NCI-H526 treated with DMSO at 0.1 percent for 48 hours (cell line): Measurements from ENCODE around the gene KLF18.
"Not testable (repeated sequence)": the region's sequence is repeated elsewhere in the genome, so short reads cannot be mapped to it uniquely, and the experiment has no call there.

Experiments used
- DNase-seq: peaks from one replicate; lab custom pipeline; 2025; lab: John Stamatoyannopoulos, UW

The KLF18 gene

DNA sequence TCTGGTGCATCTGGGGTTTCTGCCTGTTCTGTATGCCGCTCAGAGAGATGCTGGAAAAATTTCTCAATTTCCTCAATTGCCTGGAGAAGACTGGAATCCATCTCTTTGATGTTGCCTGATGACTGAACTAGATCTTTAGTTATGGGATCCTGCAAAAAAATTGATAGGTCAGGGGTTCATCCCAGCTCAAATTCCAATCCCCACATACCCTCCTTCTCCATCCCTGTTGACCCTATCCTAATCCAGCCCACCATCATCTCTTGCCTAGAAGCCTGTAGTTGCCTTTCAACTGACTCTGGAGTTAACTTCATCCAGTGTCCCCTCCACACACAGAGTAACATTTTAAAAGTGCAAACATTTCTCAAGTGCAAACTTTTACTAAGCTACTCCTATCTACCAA lies at the start of gene KLF18:
Gene KLF18 (minus strand): TSS at position 101 of the 400 bp plus-strand sequence. CDS start 0 bp downstream, at position 101.
- DNase-seq, result no peak

DNA sequence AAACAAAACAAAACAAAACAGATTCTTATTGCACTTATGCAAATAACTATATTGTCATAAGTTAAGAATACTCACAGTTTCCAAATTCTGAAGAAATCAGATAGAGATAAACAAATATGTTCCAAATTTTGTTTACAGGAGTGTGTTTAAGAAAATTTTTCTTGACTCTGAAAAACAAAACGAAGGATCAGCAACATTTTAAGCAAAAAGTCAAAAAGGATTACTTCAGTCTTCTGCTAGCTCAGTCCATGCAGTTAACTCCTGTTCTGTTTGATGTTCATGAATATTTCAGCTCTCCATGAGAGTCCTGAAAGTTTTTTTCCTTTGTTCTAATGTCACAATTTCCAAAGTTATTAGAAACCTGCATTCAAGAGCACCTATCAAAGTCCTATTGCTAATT lies 33.2 kb upstream of the KLF18 start:
- no peak for DNase-seq

DNA sequence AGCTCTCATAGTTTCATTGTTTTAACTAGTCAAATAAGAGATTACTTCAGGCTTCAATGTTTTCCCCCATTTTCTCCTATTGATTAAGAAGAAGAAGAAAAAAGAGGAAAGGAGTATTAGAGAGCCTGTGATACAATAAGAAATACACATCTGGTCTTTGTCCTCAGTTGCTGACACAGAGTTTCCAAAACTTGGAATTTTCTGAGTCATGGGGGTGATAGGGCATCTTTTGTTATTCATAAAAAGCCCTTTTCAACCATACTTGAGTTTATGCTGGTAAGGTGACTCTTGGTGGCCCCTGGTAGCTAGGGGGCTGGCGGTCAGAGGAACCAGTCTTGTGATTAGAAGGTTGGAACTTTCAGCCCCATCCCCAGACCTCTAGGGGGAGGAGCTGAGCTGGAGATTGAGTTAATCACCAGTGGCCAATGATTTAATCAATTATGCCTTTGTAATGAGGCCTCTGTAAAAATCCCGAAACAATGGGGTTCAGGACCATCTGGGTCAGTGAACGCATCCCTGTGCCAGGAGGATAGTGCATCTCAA lies 28.9 kb upstream of the KLF18 start:
- DNase-seq, result no peak

DNA sequence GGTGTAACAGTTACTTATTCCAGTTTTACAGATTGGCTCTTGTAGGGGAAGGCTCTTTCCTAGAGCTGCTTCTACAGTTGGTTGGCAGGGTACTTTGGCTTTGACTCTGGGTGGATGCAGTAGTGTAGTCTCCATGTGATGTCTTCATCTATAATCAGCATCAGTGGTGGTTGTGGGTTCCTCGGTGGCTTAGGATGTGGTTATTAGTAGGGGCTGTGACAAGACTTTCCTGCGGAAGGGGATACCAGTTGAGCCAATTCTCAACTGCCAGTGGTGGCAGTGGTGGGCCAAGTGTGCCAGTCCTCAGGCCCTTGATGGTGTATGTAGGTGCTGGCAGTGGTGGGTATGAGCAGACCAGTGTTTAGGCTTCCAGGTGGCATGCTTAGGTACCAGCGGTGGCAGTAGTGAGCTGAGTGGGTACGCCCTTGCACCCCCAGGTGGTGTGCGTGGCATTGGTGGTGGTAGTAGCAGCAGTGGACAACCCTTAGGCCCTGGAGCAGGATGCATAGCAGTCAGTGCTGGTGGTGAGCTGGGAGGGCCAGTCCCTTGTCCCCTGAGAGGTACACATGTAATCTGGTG lies 27.2 kb upstream of the KLF18 start:
- no peak for DNase-seq

DNA sequence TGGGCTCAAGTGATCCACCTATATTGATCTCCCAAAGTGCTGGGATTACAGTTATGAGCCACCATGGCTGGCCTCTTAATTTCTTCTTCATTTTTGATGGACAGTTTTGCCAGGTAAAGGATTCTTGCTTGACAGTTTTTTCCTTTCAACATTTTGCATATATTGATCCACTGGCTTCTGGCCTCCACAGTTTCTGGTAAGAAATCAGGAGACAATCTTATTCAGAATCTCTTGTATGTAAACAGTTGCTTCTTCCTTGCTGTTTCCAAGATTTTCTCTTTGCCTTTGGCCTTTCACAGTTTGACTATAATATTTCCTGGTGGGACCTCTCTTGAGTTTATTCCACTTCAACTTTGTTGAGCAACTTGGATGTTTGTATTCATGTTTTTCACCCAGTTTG lies 20.1 kb upstream of the KLF18 start:
- DNase-seq, result no peak

DNA sequence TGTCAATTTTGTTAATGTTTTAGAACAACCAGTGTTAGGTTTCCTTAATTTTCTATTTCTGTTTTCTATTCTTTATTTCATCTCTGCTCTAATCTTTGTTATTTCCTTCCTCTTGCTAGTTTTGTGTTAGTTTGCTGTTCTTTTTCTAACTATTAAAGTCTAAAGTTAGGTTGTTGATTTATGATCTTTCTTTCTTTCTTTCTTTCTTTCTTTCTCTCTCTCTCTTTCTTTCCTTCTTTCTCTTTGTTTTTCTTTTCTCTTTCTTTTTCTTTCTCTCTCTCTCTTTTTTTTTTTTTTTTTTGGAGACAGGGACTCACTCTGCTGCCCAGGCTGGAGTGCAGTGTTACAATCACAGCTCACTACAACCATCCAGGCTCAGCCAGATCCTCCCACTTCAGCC lies 17.4 kb upstream of the KLF18 start:
- no peak for DNase-seq

DNA sequence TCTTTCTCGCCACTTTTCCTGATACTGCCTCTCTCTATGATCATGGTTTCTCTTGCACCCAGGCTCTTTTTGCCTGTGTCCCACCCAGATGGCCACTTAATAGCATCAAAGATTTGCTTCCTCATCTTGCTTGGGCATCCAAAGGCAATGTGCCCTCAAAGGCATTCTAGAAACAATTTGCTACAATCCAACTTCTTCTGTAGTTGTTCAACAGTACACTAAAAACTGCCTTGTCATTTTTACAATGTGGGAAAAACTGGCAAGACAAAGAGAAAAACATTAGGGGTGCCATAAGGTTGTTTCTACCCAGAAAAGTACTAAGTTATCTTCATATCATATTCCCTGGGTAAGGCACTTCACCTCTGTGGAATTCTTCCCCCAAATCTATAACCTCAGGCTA lies 16.5 kb upstream of the KLF18 start:
- no peak for DNase-seq

DNA sequence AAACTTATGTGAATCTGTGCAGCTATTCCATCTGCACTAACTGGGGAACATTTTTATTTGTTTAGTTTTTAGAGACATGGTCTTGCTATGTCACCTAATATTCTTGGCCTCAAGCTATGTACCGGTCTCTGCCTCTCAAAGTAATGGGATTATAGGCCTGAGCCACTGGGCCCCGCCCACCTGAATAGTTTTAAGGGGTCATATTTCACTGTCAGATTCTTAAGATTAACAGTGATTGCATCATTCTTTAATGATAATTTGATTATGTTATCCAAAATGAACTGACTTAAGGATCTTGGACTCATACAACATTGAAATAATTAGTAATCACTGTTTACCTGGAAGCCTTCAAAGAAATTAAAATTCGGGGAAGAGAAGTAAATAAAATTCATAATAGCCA lies 12.6 kb upstream of the KLF18 start:
- DNase-seq, result no peak

DNA sequence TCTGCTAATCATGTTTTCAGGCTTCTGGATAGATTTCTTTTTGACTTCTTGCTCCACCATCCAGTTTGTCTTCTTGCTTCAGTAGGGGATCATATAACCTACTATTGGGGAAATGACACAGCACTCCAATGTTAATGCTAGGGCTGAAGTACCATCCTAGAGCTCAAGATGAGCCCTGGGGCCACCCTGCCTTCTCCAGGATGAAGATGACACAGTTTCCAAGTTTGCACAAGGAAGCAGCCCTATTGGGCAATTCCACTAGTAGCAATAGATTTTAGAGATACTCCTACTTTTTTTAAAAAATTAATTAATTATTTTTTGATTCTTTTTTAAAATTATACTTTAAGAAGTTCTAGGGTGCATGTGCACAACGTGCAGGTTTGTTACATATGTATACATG lies 11.3 kb upstream of the KLF18 start:
- no peak for DNase-seq

DNA sequence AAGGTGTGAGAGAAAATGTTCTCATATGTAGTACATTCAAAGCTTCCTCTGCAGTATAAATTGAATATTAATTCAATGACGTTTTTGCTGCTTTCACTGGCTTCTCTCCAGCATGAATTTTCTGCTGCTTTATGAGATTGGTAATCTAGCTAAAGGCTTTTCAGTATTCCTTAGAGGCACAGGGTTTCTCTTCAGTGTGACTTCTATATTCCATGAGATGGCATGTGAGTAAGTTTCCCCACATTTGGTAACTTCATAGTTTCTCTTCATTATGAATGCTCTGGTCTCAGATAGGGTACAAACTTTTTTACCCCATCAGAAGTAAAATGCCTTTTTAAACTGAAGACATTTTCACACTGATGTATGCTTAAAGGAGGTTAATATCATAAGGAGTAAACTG lies 10.4 kb upstream of the KLF18 start:
- no peak for DNase-seq

DNA sequence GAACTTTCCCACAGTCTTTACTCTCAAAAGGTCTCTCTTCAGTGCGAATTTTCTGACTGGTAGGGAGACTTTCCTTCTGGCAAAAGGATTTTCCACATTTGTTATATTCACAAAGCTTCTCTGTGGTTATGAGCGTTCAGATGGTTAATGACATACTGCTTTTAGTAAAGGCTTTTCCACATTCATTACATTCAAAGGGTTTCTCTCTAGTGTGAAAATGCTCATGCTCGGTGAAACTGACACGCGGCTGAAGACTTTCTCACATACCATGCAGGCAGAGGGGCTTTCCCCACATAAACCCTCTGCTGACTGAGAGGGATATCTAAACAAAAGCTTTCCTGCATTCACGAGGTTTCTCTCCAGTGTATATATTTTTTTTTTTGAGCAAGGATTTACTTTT lies 9.9 kb upstream of the KLF18 start:
- no peak for DNase-seq

DNA sequence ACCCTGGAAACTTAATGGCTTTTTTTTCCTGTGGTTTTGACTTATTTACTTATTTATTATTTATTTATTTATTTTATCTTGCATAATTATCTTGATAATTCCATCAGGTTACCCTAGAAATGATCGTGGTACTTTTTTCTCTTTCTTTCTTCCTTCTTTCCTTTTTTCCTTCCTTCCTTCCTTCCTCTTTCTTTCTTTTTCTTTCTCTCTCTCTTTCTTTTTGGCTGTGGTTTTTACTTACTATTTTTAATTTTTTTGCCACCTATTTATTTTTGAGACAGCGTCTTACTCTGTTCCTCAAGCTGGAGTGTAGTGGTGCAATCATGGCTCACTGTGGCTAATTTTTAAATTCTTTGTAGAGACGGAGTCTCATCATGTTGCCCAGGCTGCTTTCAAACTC lies 6.2 kb upstream of the KLF18 start:
- DNase-seq, result no peak

DNA sequence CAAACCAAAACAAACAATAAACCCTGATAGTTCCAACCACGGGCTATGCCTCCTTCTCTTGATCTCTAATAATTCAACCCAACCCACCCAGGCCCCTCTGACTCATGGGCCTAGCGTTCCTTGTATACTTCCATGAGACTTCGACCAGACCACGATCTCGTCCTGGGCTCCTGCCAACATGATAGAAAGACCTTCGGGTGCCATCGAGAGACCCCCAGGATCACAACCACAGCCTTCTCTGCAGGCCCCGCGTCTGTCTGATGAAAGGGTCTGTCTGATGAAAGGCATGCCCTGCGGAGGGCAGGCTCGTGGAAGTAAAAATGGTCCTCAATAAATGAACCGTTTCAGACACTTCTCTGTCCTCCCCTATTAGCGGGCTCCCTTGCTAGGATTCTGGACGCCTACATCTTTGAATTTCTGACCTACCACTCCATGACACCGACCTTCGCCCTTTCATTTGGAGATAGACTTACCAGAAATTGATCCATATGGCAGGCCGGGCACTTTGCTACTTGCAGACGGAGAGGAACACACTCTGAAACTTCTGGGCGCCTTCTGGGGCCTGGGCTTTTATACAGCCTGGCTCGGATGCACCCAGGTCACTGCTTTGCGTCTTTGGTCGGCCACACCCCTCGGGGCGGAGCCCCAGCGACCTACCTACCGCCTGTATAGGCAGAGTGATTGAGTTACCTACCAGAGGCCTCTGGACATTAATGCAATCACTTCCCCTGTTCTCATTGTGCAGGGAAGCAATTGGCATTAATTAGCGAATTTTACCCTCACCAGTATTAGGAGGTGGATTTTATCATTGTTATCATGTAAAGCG lies 5.3 kb upstream of the KLF18 start:
- no peak for DNase-seq

DNA sequence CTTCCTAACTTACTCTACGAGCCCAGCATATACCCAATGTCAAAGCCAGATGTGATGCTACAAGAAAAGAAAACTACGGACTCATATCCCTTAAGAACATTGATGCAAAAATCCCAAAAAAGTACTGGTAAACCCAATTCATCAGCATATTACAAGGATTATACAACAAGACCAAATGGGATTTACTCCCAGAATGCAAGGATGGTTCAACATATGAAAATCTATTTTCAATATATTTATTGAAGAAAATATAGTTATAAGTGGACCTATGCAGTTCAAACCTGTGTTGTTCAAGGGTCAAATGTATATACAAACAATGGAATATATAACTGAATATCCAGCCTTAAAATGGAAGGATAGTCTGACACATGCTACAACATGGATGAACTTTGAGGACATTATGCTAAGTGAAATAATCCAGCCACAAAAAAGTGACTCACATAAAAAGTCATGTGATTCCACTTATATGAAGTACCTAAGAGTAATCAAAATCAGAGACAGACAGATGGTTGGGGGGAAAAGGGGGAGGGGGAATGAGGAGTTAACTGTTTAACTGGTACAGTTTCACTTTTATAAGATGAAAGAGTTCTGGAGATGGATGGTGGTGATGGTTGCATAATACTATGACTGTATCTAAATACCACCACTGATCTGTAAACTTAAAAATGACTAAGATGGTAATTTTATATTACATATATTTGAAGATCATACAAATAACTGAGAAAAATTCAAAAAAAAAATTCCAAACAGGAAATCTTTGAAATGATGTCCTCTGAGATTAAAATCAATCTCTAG lies 3.7 kb upstream of the KLF18 start:
- no peak for DNase-seq

DNA sequence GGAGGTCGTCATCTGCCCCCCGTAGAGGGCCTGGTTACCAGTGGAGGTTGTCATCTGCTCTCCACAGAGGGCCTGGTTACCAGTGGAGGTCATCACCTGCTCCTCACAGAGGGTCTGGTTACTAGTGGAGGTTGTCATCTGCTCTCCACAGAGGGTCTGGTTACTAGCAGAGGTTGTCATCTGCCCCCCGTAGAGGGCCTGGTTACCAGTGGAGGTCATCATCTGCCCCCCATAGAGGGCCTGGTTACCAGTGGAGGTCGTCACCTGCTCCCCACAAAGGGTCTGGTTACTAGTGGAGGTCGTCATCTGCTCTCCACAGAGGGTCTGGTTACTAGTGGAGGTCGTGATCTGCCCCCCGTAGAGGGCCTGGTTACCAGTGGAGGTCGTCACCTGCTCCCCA lies 1.9 kb downstream of the KLF18 start:
- not testable (repeated sequence) for DNase-seq

DNA sequence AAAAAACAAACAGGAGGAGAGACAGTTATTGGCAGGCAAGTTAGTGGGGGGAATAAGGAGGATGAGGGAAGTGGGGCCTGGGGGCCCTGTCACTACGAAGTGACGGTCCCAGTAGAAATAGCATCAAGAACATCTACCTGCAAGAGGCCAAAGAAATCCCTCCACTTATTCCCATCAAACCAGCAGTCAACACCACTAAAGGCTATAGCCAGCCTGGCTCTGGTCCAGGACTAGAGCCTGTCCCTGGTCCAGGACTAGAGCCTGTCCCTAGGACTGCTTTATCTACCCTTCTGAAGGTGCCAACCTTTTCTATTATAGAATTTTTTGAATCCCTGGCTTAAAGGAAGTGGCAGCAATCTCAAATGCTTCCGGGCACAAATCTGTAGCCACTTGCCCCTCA lies 3.2 kb downstream of the KLF18 start:
- no peak for DNase-seq

DNA sequence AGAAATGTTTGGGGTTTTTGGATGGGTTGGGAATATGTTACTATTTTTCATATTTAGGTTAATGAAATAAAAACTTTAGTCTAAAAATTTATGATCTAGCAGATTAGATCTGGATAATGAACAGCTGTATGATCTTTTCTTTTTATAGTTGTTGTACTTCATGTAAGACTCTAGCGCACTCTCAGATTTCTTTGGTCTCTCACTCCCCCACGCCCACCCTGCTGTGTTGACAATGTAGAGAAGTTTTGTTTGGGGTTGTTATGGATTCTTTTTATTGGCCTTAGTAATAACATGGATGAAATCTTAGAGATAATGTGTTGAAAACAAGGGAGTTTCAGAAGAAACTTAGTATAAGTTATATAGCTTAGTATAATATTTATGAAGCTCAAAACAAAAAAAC lies 5.5 kb downstream of the KLF18 start:
- DNase-seq, result no peak

DNA sequence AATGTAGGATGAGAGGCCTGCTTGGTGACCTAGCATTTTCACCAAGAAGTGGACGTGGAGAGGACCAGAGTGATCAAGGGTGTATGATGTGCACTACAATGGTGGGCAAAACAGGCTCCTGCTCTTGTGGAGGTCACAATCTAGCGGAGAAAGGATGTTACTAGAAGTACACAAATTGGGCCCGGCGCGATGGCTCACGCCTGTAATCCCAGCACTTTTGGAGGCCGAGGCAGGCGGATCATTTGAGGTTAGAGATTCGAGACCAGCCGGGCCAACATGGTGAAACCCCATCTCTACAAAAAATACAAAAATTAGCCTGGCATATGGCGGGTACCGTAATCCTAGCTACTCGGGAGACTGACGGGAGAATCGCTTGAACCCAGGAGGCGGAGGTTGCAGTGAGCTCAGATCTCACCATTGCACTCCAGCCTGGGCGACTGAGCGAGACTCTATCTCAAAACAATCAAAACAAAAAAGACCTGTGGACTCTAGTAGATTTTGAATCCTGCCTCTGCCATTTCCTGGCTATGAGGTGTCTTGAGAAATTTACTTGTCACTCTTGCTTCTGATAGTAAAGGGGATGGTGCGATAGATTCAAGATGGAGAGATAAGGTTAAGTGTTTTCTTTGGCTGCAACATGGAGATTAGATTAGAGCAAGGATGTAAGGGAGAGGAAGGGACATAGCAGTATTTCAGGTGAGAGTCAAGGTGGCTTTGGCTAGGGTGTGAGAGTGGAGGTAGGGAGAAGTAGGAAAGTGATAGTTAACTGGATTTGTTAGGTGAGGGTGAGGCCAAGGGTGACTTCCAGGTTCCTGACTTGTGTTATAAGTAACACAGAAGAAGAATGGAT lies 7.1 kb downstream of the KLF18 start:
- DNase-seq, result no peak

DNA sequence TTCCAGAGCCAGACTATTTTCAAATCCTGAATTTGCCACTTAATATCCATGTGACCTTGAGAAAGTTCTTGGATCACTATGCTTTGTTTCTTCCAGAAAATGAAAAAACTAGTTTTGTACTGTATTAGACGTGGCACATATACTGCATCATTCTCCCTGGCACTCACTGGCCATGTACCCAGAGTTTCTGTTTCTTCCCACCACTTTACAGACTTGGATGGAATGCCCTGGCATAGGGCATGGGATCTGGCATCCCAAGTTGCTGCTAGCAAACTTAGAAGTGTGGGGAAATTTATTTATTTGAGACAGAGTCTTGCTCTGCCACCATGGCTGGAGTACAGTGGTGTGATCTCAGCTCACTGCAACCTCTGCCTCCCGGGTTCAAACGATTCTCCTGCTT lies 10.0 kb downstream of the KLF18 start:
- DNase-seq, result no peak

DNA sequence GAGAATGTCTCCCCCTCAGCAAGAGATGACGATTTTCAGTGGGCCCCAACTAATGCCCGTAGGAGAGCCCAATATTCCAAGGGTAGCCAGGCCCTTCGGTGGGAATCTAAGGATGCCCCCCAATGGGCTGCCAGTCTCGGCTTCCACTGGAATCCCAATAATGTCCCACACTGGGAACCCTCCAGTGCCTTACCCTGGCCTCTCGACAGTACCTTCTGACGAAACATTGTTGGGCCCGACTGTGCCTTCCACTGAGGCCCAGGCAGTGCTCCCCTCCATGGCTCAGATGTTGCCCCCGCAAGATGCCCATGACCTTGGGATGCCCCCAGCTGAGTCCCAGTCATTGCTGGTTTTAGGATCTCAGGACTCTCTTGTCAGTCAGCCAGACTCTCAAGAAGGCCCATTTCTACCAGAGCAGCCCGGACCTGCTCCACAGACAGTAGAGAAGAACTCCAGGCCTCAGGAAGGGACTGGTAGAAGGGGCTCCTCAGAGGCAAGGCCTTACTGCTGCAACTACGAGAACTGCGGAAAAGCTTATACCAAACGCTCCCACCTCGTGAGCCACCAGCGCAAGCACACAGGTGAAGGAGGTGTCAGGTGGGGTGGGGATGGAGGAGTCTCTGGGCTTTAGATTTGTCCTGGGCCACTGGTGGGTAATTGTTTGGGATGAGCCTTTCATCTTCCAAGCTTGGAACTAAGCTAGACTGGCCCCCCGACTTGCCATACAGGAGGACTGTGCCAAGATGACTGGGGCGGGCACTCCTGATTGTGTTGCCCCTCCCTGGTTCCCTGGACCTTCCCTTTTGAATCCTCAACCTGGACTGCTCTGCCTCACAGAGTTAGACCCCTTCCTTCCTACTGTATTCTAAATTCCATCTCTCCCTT lies 11.6 kb downstream of the KLF18 start:
- no peak for DNase-seq

DNA sequence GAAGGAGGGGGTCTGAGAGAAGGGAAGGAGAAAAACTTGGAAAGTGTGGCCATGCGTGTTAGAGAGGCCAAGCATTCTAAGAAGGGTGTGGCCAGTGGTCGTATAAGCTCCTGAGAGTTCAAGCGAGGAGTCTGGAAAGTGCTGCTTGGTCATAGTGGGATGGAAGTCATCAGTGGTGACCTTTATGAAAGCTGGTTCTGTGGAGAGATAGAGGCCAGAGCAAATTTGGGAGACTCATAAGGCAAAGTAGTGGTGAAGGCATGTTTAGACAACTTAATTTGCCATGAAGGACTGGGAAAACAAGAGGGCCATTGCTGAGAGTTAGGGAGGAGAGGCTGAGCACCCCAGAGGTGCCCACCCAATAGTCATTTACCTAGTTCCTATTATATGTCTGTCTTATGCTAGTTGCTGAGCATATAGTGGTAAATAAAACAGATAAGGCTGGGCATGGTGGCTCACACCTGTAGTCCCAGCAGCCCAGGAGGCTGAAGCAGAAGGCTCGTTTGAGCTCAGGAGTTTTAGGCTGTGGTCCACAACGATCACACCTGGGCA lies 21.0 kb downstream of the KLF18 start:
- no peak for DNase-seq
